HG03571 (cell line): ENCODE results near the gene ENTPD8.
"Not testable (repeated sequence)": the region's sequence is repeated elsewhere in the genome, so short reads cannot be mapped to it uniquely, and the experiment has no call there.

ENCODE experiments used
- ATAC-seq: cut with Tn5 transposase; IDR thresholded peaks from one replicate; pipeline ENCODE4 v1.9.1; 2021; ENCODE audit not compliant: unreplicated experiment

Gene ENTPD8

GRCh38 chr9:137416006-137416562 is 25.1 kb downstream of the ENTPD8 start:
- no peak for ATAC-seq

GRCh38 chr9:137415451-137415850 is 25.7 kb downstream of the ENTPD8 start:
- ATAC-seq = no peak

GRCh38 chr9:137412431-137412830 is 28.7 kb downstream of the ENTPD8 start:
- no peak for ATAC-seq

GRCh38 chr9:137411645-137412380 is 29.3 kb downstream of the ENTPD8 start:
- ATAC-seq = peak; percentile 35

GRCh38 chr9:137411260-137411644 is 29.9 kb downstream of the ENTPD8 start:
- no peak for ATAC-seq

- no peak for ATAC-seq
Measured at GRCh38 chr9:137410891-137411249, 30.3 kb downstream of the ENTPD8 start.

GRCh38 chr9:137410236-137410890 is 30.8 kb downstream of the ENTPD8 start:
- not testable (repeated sequence) for ATAC-seq

- ATAC-seq = no peak
Measured at GRCh38 chr9:137409515-137409914, 31.6 kb downstream of the ENTPD8 start.

- ATAC-seq = no peak
Measured at GRCh38 chr9:137408651-137409405, 32.3 kb downstream of the ENTPD8 start.

- no peak for ATAC-seq
Measured at GRCh38 chr9:137407590-137408300, 33.4 kb downstream of the ENTPD8 start.

- no peak for ATAC-seq
Measured at GRCh38 chr9:137406876-137407589, 34.1 kb downstream of the ENTPD8 start.

GRCh38 chr9:137406085-137406760 is 34.9 kb downstream of the ENTPD8 start:
- ATAC-seq = no peak

GRCh38 chr9:137405677-137406081 is 35.5 kb downstream of the ENTPD8 start:
- ATAC-seq = no peak

GRCh38 chr9:137404961-137405567 is 36.1 kb downstream of the ENTPD8 start:
- no peak for ATAC-seq

GRCh38 chr9:137403269-137403668 is 37.9 kb downstream of the ENTPD8 start:
- ATAC-seq = no peak

- ATAC-seq = no peak
Measured at GRCh38 chr9:137402746-137403145, 38.4 kb downstream of the ENTPD8 start.

- no peak for ATAC-seq
Measured at GRCh38 chr9:137398561-137399468, 42.3 kb downstream of the ENTPD8 start.

GRCh38 chr9:137397675-137398423 is 43.3 kb downstream of the ENTPD8 start:
- no peak for ATAC-seq
